ENCODE data around the gene DHRS2. TPM values are rescaled to one million over a fixed set of nuclear protein-coding genes. Genes with fewer than 3 reads are reported as not detected.

The DHRS2 gene
- total and polyA plus RNA-seq, 2 of the 13 experiments (the other 11 are each of a cell fraction or from before 2014, with no cell fraction given) = 1,621 to 3,021 TPM

GRCh38 chr14:23639048-23639890 is 3.1 kb downstream of the DHRS2 start (continued):
- peak; percentile 99 for TF ChIP-seq ZNF407 (CRISPR knock-in tag; IDR thresholded peaks at IDR 0.05; ENCODE audit: not compliant biosample characterization)
- peak; percentile 68; the same call in 1 of the 2 replicates for TF ChIP-seq GATAD2A (CRISPR knock-in tag; IDR thresholded peaks at IDR 0.05)
- peak; percentile 65; the same call in 1 of the 2 replicates for TF ChIP-seq FOXO1 (CRISPR knock-in tag; IDR thresholded peaks at IDR 0.05)
- no peak for TF ChIP-seq CEBPB (IDR thresholded peaks at IDR 0.05; ENCODE audit: borderline replicate concordance, low read depth, low read length)
- no peak for TF ChIP-seq ZFP91 (CRISPR knock-in tag; IDR thresholded peaks at IDR 0.05; ENCODE audit: borderline replicate concordance)
- no peak for TF ChIP-seq CBX1 (IDR thresholded peaks at IDR 0.05; ENCODE audit: low read depth)
- peak; percentile 65; the same call in 1 of the 2 replicates for TF ChIP-seq RARA (CRISPR knock-in tag; IDR thresholded peaks at IDR 0.05)
- TF ChIP-seq FOXC1 (CRISPR knock-in tag; IDR thresholded peaks at IDR 0.05; ENCODE audit: borderline replicate concordance) = peak; percentile 99
- no peak for TF ChIP-seq PHB2 (IDR thresholded peaks at IDR 0.05; ENCODE audit: partially characterized antibody)
- peak; percentile 74; the same call in 1 of the 2 replicates for TF ChIP-seq FOXK1 (CRISPR knock-in tag; IDR thresholded peaks at IDR 0.05; ENCODE audit: borderline replicate concordance, low read depth)
- no peak for TF ChIP-seq ZBTB43 (CRISPR knock-in tag; conservative IDR thresholded peaks at IDR 0.05)
- peak; percentile 72; the same call in 1 of the 2 replicates for TF ChIP-seq ZFP36L2 (CRISPR knock-in tag; IDR thresholded peaks at IDR 0.05)
- no peak for TF ChIP-seq ATM (IDR thresholded peaks at IDR 0.05; ENCODE audit: borderline replicate concordance)
- no peak for TF ChIP-seq MLLT10 (CRISPR knock-in tag; IDR thresholded peaks at IDR 0.05)
- TF ChIP-seq ZNF7 (CRISPR knock-in tag; IDR thresholded peaks at IDR 0.05) = no peak; the same call in none of the 2 replicates
- no peak for TF ChIP-seq ZFY (CRISPR knock-in tag; IDR thresholded peaks at IDR 0.05)
- no peak for TF ChIP-seq ISL2 (CRISPR knock-in tag; IDR thresholded peaks at IDR 0.05)
- TF ChIP-seq CREM (IDR thresholded peaks at IDR 0.05) = no peak
- TF ChIP-seq CREM (CRISPR knock-in tag; IDR thresholded peaks at IDR 0.05) = 0 out of 2 replicates have a peak, but pooled peaks have one; percentile 26
- TF ChIP-seq GZF1 (CRISPR knock-in tag; IDR thresholded peaks at IDR 0.05) = peak; percentile 94

Measured in HepG2 (cell line).